NCI-H1105 (cell line): ENCODE measurements around the gene TMEM200B.
"Not testable (repeated sequence)": the region's sequence is repeated elsewhere in the genome, so short reads cannot be mapped to it uniquely, and the experiment has no call there.

Experiments
- DNase-seq: peaks from one replicate; lab custom pipeline; 2025; lab: John Stamatoyannopoulos, UW

Gene TMEM200B

GRCh38 chr1:29108041-29108440, 15.7 kb downstream of the TMEM200B start:
- DNase-seq, result not testable (repeated sequence)

GRCh38 chr1:29105822-29106221, 17.9 kb downstream of the TMEM200B start:
- DNase-seq, result no peak

DNA sequence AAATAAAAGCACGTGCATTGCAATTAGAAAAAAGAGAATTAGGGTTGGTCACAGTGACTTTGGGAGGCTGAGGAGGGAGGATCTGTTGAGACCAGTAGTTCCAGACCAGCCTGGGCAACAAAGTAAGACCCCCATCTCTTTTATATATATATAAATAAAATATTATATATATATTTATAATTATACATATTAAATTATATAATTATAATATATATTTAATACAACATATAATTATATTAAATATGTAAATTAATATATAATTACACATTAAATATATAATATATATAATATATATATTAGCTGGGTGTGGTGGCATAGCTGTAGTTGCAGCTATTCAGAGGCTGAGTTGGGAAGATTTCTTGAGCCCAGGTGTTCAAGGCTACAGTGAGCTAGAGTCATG, 23.2 kb downstream of the TMEM200B start:
- no peak for DNase-seq

DNA sequence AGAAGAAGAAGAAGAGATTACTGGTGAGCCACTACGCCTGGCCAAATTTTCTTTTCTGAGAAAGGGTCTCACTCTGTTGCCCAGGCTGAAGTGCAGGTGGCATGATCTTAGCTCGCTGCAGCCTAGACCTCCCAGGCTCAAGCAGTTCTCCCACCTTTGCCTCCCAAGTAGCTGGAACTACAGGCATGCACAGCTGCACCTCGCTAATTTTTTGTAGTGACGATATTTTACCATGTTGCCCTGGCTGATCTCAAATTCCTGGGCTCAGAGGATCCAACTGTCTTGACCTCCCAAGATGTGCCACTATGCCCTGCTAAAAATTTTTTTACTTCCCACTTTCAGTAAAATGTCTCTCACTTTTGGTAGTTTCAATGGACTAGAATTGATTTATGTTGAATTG, 24.4 kb downstream of the TMEM200B start:
- DNase-seq, result no peak

DNA sequence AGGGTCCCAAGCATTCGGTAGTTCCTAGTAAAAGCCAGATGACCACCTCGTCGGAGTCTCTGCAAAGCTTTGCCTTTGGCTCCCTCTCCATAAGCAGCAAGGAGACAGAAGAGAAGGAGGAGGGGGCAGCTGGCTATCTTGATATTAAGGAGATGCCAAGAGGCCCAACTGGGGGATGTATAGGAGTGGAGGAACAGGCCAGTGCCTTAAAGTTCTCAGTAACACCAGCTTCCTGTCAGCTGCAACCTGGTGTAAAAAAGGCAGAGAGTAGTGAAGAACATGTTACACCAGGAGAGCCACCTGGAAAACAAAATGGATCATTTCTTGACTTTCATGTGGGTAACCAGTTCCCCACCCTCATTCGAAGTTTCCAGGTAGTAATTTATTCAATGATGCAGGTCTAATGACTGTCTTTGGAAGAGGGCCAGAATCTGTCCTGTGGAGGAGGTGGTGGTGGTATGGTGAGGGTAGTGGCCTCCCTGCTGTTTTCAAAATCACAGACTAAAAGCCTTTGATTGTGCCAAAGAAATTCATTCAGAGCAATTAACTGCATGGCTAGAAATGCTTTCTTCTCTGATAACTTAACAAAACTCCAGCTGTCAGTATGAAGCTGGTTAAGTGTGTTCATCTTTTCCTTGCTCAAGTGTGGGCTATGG, 27.3 kb downstream of the TMEM200B start:
- peak; percentile 96 for DNase-seq

DNA sequence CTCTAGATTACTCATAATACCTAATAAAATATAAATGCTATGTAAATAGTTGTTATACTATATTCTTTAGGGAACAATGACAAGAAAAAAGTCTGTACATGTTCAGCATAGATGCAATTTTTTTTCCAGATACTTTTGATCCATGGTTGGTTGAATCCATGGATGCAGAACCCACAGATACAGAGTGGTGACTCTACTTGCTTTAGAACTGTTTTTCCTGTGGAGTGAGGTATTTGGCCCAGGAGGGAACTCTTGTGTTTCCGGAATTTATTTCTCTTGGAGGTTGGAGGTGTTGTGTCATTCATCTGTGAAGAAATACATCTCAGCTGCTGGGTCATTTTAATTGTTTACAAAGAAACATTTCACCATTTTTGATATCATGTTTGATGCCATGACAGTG, 28.7 kb downstream of the TMEM200B start:
- no peak for DNase-seq

GRCh38 chr1:29094433-29094832, 29.3 kb downstream of the TMEM200B start:
- DNase-seq, result no peak

GRCh38 chr1:29092704-29093103, 31.0 kb downstream of the TMEM200B start:
- not testable (repeated sequence) for DNase-seq

- DNase-seq, result no peak
Measured at GRCh38 chr1:29090937-29091618, 32.6 kb downstream of the TMEM200B start.

DNA sequence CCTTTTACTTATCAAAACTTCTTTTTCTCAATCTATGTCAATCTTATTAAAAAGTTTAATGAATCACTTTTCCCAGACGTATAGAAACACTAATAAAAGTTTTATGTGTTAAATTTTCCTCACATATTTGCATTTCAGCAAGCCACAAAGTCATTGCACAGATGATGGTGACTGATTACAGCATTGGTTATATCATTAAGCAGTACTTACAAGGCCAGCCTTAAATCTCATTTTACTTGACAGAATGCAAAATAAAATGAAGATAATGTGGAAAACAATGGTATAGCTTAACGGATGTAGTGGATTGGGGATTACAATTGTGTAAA, 39.5 kb downstream of the TMEM200B start:
- no peak for DNase-seq

DNA sequence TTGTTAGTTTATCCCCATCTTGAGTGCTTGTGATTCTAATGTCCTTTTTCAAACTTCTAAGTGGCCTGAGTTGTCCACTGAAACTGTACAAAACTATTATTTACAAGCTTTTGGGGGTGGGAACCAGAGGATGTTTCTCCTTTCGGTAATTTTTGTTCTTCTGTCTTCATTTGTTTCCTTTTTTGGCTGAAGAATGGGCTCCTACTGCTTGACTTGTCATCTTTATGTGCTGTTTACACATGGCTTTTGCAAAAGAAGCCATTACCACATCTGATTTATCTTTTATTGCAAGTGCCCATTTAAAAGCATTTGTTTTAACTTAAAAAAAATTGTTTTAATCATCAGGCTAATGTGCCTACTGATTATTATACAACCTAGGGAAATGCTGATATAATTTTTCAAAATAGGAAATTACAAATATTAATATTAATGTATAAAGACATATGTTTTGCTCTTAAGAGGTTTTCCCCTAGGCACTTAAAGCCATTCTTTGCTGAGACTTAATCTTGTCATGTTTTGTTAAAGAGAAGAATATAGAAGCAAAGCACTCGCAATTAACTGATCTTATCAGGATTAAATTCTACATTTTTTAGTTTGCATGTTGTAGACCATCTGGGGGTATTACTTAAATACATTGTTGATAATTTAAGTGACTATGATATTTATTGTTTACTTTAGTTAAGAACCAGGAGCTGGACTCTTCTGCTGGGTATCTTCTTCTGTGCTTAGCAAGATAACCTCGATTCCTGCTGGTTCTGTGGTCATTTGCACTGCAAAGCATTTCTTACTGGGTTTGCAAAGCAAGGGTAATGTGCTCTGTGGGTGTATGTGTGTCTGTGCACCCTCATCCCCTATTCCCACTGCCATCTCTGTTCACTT, 40.1 kb downstream of the TMEM200B start:
- DNase-seq, result no peak

DNA sequence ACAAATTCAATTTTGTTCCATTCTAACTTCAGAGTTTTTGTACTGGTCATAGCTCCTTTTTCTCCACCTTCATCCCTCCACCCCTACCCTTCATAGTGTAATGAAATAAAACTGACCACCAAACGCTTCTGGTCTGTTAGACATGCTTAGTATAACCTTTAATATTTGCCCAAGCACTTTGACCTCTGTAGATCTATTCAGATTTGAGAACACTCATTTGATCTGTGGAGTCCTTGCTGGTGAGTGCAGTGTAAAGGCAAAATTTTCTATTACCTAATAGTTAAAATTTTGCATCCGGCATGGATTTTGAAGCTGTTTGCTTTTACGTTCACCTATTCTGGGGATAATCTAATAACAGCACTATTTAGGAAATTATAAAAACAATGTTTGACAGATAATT, 41.2 kb downstream of the TMEM200B start:
- no peak for DNase-seq

GRCh38 chr1:29081201-29081600, 42.5 kb downstream of the TMEM200B start:
- DNase-seq, result no peak

- not testable (repeated sequence) for DNase-seq
Measured at GRCh38 chr1:29079916-29080629, 43.6 kb downstream of the TMEM200B start.

GRCh38 chr1:29077155-29077554, 46.5 kb downstream of the TMEM200B start:
- DNase-seq, result no peak
